ENCODE data around the gene MAML2. TPM values are rescaled to one million over a fixed set of nuclear protein-coding genes. Genes with fewer than 3 reads are reported as not detected.

Gene MAML2
- total RNA-seq, 1 donor from 2014 or later = 1.3 TPM

- no peak overlapping the region for H3K4me3 ChIP-seq (ENCODE audit: low read depth, low read length)
- H3K36me3 ChIP-seq (ENCODE audit: control insufficient read depth, insufficient read depth, low read length) = no peaks in the 10 kb centered on the region
- DNase-seq (ENCODE audit: low read depth) = peak; percentile 73
- FAIRE-seq = no peak
- H3K27me3 ChIP-seq (ENCODE audit: control insufficient read depth, insufficient read depth, low read length) = no peaks in the 10 kb centered on the region
- TF ChIP-seq CTCF (IDR thresholded peaks at IDR 0.05; ENCODE audit: insufficient read depth, low read length, severe bottlenecking) = no peak
These were observed 208.4 kb downstream of the MAML2 start for GRCh38 chr11:96134602-96135001.

GRCh38 chr11:96132437-96132836, 210.6 kb downstream of the MAML2 start:
- H3K36me3 ChIP-seq (ENCODE audit: control insufficient read depth, insufficient read depth, low read length) = no peaks in the 10 kb centered on the region
- FAIRE-seq (no peak), DNase-seq (ENCODE audit: low read depth) (peak; percentile 82)
- TF ChIP-seq CTCF (IDR thresholded peaks at IDR 0.05; ENCODE audit: insufficient read depth, low read length, severe bottlenecking) = no peak
- H3K4me3 ChIP-seq (ENCODE audit: low read depth, low read length) = no peak overlapping the region
- no peaks in the 10 kb centered on the region for H3K27me3 ChIP-seq (ENCODE audit: control insufficient read depth, insufficient read depth, low read length)

- no peak overlapping the region for H3K4me3 ChIP-seq (ENCODE audit: low read depth, low read length)
- no peak for TF ChIP-seq CTCF (IDR thresholded peaks at IDR 0.05; ENCODE audit: insufficient read depth, low read length, severe bottlenecking)
- DNase-seq (ENCODE audit: low read depth) (no peak), FAIRE-seq (no peak)
- no peaks in the 10 kb centered on the region for H3K27me3 ChIP-seq (ENCODE audit: control insufficient read depth, insufficient read depth, low read length)
- no peaks in the 10 kb centered on the region for H3K36me3 ChIP-seq (ENCODE audit: control insufficient read depth, insufficient read depth, low read length)
These were observed 212.9 kb downstream of the MAML2 start for GRCh38 chr11:96130061-96130620.

- DNase-seq (ENCODE audit: low read depth) (no peak), FAIRE-seq (no peak)
- TF ChIP-seq CTCF (IDR thresholded peaks at IDR 0.05; ENCODE audit: insufficient read depth, low read length, severe bottlenecking) = no peak
- no peaks in the 10 kb centered on the region for H3K27me3 ChIP-seq (ENCODE audit: control insufficient read depth, insufficient read depth, low read length)
- H3K36me3 ChIP-seq (ENCODE audit: control insufficient read depth, insufficient read depth, low read length) = no peaks in the 10 kb centered on the region
- no peak overlapping the region for H3K4me3 ChIP-seq (ENCODE audit: low read depth, low read length)
These were observed 215.4 kb downstream of the MAML2 start for GRCh38 chr11:96127596-96127959.

GRCh38 chr11:96126917-96127595, 215.9 kb downstream of the MAML2 start:
- TF ChIP-seq CTCF (IDR thresholded peaks at IDR 0.05; ENCODE audit: insufficient read depth, low read length, severe bottlenecking) = no peak
- Histone ChIP-seq H3K4me3 (ENCODE audit: low read depth, low read length) (no peak overlapping the region), H3K27me3 (ENCODE audit: control insufficient read depth, insufficient read depth, low read length) (no peaks in the 10 kb centered on the region), H3K36me3 (ENCODE audit: control insufficient read depth, insufficient read depth, low read length) (no peaks in the 10 kb centered on the region)
- FAIRE-seq (no peak), DNase-seq (ENCODE audit: low read depth) (no peak)

GRCh38 chr11:96125400-96125799, 217.6 kb downstream of the MAML2 start:
- TF ChIP-seq CTCF (IDR thresholded peaks at IDR 0.05; ENCODE audit: insufficient read depth, low read length, severe bottlenecking) = no peak

More at GRCh38 chr11:96125400-96125799, 217.6 kb downstream of the MAML2 start:
- Histone ChIP-seq H3K27me3 (ENCODE audit: control insufficient read depth, insufficient read depth, low read length) (no peaks in the 10 kb centered on the region), H3K36me3 (ENCODE audit: control insufficient read depth, insufficient read depth, low read length) (no peaks in the 10 kb centered on the region), H3K4me3 (ENCODE audit: low read depth, low read length) (no peak overlapping the region)
- FAIRE-seq (no peak), DNase-seq (ENCODE audit: low read depth) (peak; percentile 75)
